GM21526 (cell line): ENCODE data around the gene TAF13.
"Not testable (repeated sequence)": the region's sequence is repeated elsewhere in the genome, so short reads cannot be mapped to it uniquely, and the experiment has no call there.

Experiments
- ATAC-seq: cut with Tn5 transposase; IDR thresholded peaks from one replicate; pipeline ENCODE4 v1.9.1; 2021; ENCODE audit warnings: moderate library complexity; ENCODE audit not compliant: unreplicated experiment, low FRiP score

Gene TAF13

DNA sequence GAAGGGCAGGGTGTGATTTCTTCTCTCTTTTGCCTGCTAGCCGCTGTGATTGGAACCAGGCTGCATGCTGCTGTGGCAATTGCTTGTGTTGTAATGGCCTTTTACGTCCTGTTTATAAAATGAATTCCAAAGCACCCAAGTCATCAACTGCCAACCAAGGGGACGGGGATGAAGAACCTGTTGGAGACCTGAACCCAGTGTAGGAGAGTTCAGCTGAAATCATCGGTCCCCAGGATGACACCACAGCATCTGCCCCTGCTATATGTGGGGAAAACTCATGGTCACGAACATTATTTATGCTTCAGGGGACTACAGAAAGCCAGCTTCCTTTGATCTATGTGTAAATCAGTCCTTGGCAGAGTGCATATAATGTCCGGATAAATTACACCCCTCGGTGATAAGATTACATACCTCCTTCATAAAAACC lies 18.6 kb upstream of the TAF13 start:
- no peak for ATAC-seq

DNA sequence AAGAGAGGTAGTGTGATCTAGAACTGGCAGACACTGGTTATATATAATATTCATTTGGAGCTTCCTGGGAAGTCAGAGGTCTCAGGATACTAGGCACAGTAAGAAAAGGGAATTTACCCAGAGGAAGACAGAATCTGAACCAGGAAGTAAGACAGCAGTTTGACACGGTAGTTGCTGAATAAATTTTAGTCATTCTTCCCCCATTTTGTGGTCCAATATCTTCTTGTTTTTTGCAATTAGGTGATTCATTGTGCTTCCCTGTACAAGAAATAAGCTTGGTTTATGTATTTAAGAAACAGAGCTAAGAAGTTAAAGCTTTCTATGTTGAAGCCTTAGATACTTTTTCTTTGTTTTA lies 16.0 kb upstream of the TAF13 start:
- ATAC-seq = no peak

DNA sequence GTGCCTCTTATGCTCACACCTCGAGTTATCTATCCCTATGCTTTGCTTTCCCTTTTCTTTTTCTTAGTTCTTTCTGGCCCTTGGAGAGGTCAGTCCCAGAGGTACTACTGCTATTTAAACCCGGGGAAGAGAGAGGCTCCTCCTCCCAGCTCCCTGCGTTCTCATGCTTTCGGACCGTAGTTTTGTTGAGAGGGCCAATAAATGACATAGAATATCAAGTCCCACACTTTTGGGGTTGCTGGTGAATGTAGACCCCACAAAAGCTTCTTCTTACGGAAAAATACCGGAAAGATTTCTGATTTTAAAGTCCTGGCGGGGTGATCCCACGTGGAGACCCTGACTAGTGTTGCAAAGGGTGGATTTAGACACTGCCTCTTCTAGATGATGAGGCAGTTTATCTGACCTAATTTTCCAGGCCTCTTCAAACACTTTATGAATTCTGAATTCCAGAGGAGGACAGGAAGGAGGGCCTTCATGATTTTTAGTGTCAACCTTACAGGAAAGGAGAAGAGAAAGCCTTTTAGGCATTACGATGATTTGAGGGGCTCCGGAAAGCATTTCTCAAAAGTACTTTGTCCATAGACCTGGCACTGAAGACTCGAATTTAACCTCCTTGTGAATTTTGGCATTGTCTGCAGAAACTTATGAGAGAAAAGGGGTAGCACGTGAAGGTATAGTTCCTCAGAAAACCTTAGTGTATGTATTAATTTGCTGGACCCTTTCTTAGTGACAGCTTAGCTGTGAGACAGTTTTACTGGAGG lies 15.5 kb upstream of the TAF13 start:
- peak; percentile 43 for ATAC-seq

- peak; percentile 87 for ATAC-seq
Measured at GRCh38 chr1:109090196-109091077, 14.6 kb upstream of the TAF13 start, which contains the start of gene TMEM167B. TSS of gene TMEM167B (plus strand) at chr1:109090764. CDS start at chr1:109090873, 109 bp downstream.

GRCh38 chr1:109089242-109090015 lies 13.6 kb upstream of the TAF13 start:
- no peak for ATAC-seq

- ATAC-seq = no peak
Measured at GRCh38 chr1:109084563-109085517, 9.0 kb upstream of the TAF13 start.

GRCh38 chr1:109083923-109084322 lies 8.1 kb upstream of the TAF13 start:
- no peak for ATAC-seq

DNA sequence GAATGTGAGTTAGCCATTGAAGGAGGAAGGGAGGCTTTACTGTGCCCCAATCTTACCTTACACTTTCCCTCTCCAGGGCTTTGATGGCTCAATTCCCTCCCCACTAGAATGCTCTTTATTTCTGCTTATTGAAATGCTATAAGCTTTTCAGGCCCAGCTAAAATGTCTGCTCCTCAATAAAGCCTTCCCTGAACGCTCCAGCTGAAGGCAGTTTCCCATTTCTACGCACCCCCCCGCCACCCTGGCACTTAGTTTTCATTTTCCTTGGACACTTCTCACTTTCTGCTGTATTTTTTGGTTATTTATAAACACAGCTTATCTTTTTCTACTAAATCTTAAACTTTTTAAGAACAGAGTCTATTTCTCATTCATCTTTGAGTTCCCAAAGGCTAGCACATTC lies 7.7 kb upstream of the TAF13 start:
- no peak for ATAC-seq

- no peak for ATAC-seq
Measured at GRCh38 chr1:109080441-109081082, 4.8 kb upstream of the TAF13 start.

DNA sequence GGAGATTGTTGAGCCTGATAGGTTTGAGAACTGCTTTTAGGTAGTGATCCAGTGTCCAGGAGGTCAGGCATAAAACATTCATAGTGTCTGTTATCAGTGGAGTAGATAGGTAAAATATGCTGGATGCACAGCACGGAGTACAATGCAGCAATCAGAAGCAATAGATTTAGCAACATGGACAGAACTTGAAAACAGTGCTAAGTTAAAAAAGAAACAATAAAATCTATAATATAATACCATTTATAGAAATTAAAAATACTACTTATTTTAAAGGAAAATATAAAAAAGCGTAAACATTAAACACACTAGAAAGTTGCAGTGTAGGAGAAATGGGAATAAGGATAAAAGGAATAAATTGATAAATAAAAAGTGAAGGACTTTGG lies 3.4 kb upstream of the TAF13 start:
- no peak for ATAC-seq

DNA sequence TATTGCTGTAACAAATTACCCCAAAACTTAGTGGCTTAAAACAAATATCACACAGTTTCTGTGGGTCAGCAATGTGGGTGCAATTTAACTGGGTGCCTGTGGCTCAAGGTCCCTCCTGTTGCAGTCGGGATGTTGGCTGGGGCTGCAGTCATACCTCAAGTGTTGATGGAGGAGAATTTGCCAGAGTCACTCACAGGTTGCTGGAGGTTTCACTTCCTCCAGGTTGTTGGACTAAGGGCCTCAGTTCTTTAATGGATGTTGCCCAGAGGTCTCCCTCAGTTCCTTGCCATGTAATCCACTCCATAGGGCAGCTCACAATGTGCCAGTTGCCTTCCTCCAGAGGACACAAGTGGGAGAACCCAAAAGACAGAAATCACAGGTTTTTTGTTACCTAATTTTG lies 2.5 kb upstream of the TAF13 start:
- no peak for ATAC-seq

DNA sequence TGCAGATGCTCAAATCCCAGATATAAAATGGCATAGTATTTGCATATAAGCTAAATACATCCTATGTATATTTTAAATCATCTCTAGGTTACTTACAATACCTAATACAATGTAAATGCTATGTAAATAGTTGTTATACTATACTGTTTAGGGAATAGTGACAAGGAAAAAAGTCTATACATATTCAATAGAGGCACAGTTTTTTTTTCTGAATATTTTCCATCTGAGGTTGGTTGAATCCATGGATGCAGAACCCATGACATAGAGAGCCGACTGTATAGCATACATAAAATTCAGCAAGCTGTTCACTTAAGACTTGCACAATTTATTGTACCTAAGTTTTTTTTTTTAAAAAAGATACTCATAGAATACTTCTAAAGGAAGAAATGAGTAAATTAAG lies 6.5 kb downstream of the TAF13 start:
- ATAC-seq = no peak

DNA sequence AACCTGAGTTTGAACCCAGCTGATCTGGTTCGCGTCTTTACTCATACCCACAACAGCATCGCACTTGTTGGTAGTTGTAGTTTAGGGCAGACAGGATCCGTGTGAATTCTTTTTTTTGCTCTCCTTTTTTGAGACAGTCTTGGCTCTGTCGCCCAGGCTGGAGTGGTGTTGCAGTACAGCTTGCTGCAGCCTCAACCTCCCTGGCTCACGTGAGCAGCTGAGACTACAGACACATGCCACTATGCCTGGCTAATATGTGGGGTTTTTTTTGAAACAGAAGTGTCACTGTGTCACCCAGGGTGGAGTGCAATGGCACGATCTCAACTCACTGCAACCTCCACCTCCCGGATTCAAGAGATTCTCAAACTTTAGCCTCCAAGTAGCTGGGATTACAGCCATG lies 7.9 kb downstream of the TAF13 start:
- no peak for ATAC-seq

DNA sequence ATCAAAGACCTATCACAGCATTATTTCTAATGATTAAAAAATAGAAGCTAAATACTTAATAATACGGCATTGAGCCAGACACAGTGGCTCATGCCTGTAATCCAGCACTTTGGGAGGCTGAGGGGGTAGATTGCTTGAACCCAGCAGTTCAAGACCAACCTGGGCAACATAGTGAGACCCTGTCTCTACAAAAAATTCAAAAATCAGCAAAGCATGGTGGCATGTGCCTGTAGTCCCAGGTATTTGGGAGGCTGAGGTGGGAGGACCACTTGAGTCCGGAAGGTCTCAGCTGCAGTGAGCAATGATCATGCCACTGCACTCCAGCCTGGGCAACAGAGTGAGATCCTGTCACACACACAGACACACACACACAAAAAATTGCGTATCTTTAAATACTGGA lies 10.7 kb downstream of the TAF13 start:
- no peak for ATAC-seq

DNA sequence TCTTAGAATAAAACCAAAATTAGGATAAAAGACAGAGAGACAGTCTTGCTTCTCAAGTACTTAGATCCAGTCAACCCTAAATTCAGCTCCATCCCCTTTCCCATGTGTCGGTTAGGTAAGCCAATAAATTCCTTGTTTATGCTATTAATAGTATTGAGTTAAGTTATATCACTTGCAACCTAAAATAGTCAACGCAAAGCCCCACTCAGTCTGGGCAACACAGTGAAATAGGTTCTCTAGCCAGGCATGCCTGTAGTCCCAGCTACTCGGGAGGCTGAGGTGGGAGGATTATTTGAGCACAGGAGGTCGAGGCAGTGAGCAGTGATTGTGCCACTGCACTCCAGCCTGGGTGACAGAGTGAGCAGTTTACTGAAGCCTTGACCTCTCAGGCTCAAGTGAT lies 14.6 kb downstream of the TAF13 start:
- ATAC-seq = no peak

DNA sequence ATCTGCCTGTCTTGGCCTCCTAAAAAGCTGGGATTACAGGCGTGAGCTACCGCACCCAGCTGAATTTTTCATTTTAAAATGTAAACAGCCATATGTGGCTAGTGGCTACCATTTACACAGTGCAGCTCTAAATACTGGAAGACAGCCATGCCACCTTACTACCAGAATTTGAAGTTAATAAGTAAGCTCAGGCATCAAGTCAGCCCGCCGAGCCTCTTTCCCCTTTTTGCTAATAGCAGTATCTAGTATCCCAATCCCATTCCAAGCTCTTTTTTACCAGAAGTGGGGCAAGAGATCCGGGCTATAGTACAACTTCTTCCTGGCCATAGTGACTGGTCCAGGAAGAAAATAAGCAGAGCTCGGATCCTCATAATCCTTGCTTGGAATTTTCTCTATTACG lies 15.1 kb downstream of the TAF13 start:
- no peak for ATAC-seq

DNA sequence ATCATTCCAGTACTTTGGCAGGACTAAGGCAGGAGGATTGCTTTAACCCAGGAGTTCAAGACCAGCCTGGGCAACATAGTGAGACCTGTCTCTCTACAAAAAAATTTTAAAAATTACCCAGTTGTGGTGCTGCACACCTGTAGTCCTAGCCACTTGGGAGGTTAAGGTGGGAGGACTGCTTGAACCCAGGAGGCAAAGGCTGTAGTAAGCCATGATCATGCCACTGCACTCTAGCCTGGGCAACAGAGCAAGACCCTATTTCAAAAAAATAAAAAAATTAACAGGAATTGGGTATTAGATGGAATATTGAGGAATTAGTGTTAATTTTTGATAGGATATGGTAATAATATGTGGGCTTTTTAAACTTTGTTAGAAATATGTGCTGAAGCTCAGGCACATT lies 16.8 kb downstream of the TAF13 start:
- ATAC-seq = no peak

GRCh38 chr1:109056064-109056463 lies 19.7 kb downstream of the TAF13 start:
- no peak for ATAC-seq

DNA sequence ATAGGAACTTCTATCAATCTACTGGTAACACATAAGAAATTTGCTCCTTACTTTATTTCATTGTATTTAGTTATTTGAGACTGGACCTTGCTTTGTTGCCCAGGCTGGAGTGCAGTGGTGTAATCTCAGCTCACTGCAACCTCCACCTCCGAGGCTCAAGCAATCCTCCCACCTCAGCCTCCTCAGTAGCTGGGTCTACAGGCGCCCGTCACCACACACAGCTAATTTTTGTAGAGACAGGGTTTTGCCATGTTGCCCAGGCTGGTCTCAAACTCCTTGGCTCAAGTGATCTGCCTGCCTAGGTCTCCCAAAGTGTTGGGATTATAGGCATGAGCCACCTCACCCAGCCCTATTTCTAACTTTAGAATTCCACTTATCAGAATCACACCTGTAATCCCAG lies 23.7 kb downstream of the TAF13 start:
- ATAC-seq = not testable (repeated sequence)
